Left colon (tissue), 2 donors: ENCODE results near the gene SBSN. TPM values are rescaled to one million over a fixed set of nuclear protein-coding genes. Genes with fewer than 3 reads are reported as not detected.

Experiments
- ATAC-seq: fragments of 200-7000 bp; cut with Tn5 transposase; one replicate; pipeline ENCODE4 v1.9.1; 2020; ENCODE audit warnings: mild to moderate bottlenecking, moderate library complexity
- DNase-seq, 2 donors: peaks; one replicate each; pipeline ENCODE4 v3.0.0-alpha.2; 2020
- intact Hi-C, 2 donors: fragments of 100-400 bp; cut with DNase I in 1 of 2; cut with micrococcal nuclease in 1 of 2; formaldehyde crosslinking; loops; one replicate each; pipeline versions ENCODE4 v1.11.2 to v1.14.0; 2022; cut with DNase I, micrococcal nuclease
- total RNA-seq, 2 donors: library from RNA; stranded (reverse); fragmentation: NEBNext Ultra II Directional; extraction: Animal tissue kit (Norgen Biotek cat#: 25700); gene quantifications; one replicate each; pipeline ENCODE4 v1.2.1, GENCODE V29; 2021
- donor health status: DM: no; HTN: no; CAD: no.
- donor health status: DM: yes; HTN: yes; CAD: no.

SBSN gene
- total RNA-seq, 2 donors from 2014 or later = not detected

DNA sequence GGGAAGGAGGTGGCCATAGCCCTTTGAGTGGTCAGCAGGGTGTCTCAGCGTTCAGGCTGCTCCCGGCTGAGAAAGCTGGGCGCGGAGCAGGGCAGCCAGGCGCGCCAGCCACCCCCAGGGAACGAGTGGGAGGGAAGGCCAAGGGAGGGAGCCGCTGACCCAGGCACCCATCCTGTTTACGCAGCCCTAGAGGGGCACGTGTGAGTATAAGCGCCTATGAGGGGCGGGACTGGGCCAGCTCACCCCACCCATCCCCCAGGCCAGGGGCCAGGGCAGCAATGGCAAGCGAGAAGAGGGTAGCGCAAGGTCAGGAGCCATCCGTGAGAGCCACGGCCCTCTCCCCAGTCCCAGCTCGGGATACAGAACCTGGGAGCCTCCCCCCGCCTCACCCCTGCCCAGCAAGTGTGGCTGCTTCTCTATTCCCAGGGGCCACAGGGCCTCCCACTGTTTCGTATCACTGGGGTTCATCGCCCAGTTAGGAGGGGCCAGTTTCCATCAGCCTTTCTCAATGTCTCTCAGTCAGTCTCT is 13.8 kb downstream of the SBSN start:
- intact Hi-C loops = no loop called here
- ATAC-seq = no peak
- no peak for DNase-seq

DNA sequence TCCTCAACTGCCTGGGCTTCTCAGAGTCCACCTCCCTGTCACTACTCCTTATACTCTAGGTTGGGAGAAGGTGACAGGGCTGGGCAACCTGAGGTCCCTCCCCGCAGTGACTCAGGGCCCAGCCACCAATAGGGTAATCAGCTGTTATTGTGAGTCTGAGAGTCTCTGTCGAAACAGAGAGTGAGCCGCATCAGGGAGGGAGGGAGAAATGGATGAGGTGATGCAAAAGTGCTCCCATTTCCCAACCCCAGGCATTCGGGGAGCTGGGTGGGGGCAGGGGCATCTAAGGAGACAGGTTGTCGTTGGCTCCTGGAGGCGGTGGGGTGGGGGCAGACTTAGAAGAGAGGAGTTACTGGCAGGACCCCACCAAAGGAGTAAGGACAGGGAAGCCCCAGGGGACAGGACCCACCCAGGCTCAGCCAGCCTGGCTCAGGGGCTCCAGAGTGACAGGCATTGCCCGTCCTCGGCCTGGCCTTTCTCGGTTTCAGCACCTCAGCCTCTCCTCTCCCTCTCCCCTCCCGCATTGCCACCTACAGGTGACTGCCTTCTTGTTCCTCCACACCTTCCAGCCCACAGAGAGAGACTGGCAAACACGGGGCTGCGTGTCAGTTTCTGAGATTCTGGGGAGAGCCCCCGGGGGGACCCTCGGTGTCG is 14.4 kb downstream of the SBSN start, which contains the start of gene DMKN:
TSS of gene DMKN (minus strand) at position 22 of the 654 bp plus-strand sequence. CDS start 174 bp downstream, outside the sequence.
- ATAC-seq (no peak), DNase-seq (no peak)
- intact Hi-C loops = no loop called here

DNA sequence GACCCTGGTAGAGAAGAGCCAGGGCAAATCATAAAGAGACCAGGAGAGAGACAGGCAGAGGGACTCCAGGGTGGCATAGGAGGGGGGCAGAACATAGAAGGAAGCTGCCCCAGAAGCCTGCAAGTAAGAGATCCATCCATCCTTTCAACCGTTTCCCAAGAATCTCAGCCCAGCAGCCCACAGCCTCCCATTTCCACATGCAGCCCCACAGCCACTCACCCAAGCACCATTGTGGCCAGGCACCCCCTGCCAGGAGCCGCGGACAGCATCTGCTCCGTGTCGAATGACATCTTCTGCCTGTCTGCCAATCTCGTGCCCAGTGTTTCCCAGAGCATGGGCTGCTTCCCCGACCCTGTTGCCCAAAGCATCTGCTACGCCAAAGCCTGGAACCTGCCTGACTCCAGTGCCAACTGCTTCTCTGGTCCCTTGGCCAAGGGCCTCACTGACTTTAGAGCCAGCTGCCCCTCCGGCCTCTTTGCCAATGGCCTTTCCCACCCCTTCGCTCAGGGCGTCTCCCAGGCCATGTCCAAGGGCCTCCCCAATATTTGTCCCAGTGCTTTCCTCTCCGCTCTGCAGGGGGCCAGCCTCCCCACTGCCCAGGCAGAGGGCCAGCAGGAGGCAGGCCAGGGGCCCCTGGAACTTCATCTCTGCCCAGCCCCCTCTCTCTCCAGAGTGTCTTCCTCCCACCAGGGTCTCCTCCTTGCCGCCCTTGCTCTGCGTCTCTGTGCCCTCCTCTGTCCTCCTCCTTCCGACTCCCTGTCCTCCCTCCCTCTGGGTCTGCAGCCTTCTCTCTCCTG is 15.1 kb downstream of the SBSN start:
- intact Hi-C loops = no loop called here
- ATAC-seq (no peak), DNase-seq (no peak)

DNA sequence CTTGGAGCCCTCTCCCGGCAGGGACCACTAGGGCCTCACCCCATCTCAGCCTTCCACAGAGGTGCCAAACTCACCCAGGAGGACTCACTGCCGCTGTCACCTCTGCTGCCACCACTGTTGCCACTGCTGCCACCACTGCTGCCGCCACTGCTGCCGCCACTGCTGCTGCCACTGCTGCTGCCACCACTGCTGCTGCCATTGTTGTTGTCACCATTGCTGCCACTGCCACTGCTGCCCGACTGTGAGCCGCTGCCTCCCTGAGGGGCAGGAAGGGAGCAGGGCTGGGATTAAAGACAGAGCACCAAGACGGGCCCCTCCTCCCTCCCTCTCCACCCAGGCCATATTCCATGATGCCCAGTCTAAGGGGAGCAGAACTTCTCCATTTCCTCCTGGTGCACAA is 16.8 kb downstream of the SBSN start:
- no peak for ATAC-seq
- intact Hi-C loops = no loop called here
- no peak for DNase-seq

GRCh38 chr19:35510626-35510964 is 17.5 kb downstream of the SBSN start:
- ATAC-seq (no peak), DNase-seq (no peak)
- intact Hi-C loops = no loop called here

GRCh38 chr19:35509861-35510625 is 18.1 kb downstream of the SBSN start:
- intact Hi-C loops = no loop called here
- ATAC-seq (peak; percentile 84), DNase-seq (peak; percentile 71 to 86)

- ATAC-seq = peak; percentile 89
- intact Hi-C loops = no loop called here
- DNase-seq = peak; percentile 63 to 64
Observed at GRCh38 chr19:35509018-35509652, 19.0 kb downstream of the SBSN start.

- intact Hi-C loops = no loop called here
- no peak for ATAC-seq
- no peak for DNase-seq
Observed at GRCh38 chr19:35508129-35508528, 20.0 kb downstream of the SBSN start.

- DNase-seq (no peak), ATAC-seq (no peak)
- intact Hi-C loops = no loop called here
Observed at GRCh38 chr19:35507561-35507960, 20.6 kb downstream of the SBSN start.

DNA sequence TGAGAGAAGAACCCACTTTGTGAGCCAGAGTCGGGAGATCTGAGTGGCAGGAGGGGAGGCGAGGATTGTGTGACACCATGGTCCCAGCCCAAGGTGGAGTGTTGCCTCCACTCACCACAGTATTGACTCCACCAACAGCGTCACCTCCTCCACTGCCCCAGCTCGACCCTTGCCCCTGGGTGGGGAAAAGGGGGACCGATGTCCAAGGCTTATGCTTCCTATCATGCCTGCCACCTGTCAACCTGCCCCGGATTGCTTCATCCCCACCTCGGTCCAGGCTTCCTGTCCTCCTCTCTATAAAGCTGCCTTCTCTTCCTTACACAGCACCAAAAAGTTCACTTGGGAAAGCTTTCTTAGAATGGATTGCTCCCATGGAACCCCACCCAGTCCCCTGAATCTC is 22.1 kb downstream of the SBSN start:
- DNase-seq = no peak
- intact Hi-C loops = no loop called here

DNA sequence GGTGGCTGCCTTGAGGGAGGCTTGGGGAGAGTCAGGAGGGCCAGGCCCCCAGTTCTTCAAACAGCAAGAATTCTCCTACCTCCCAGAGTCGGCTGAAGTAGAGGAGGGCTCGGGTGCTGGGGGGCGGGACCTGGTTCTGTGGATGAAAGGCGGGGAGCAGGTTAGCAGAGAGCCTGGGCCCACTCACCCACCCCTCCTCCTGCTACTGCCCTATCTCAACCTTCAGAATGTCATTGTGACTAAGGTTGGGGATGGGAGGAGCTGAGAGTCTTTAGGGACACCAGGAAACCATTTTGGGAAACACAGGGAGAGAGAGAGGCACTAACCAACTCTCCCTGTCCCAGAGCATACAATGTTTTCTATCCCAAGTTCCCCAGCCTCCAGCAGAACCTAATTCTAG is 25.4 kb downstream of the SBSN start:
- intact Hi-C loops = no loop called here

More for the DNA sequence above, 22.1 kb downstream of the SBSN start:
- no peak for ATAC-seq

GRCh38 chr19:35501684-35502083 is 26.4 kb downstream of the SBSN start:
- intact Hi-C loops = no loop called here
- ATAC-seq (no peak), DNase-seq (peak in 1 of 2 donors; percentile 18)

More for the DNA sequence above, 25.4 kb downstream of the SBSN start:
- DNase-seq (no peak), ATAC-seq (no peak)

DNA sequence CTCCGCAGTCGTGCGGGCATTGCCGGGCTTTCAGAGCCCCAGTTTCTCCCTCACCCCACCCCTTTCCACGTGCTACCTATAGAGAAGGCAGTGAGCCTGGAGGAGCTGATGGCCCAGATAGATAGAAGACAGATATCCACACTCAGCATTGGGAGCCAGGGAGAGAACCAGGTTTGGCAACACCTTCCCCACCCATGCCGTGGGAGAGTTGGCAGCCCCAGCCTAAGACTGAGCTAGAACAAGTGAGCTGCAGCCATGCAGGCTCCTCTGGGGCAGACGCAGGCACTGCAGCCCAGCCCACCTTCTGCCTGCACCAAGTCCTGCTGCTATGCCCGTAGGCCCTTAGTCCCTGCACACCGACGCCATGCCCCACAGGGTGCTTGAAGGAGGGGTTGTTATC is 27.5 kb downstream of the SBSN start:
- DNase-seq = no peak
- ATAC-seq = no peak
- intact Hi-C loops = no loop called here

DNA sequence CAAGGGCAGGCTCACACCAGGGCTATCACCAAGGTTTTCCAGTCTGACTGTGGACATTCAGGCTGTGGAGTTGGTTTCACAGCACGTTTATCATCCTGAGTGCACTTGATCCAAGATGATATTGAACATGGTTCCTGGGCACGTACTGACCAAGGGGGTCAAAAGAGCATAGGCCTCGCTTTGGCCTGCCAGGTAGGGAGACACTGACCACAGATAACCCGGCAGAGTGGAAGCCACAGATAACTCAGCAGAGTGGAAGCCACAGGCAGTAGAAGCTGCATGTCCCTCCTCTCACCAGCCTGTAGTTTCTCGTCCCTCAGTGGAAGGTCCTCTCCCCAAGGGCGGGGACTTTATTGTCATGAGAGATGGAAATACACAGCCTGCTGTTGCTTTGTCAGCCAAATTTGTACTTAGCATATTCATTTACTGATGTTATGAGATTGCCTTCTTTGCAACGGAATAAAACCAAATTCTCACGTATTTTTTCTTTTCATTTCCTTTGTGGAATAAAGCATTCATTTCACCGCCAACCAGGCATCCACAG is 29.1 kb downstream of the SBSN start:
- intact Hi-C loops = loop anchor here in 1 of 2 donors (10.0 kb wide), 1 partner anchor 144 kb away; the partner anchor contains the start of gene FFAR3
- ATAC-seq = no peak
- no peak for DNase-seq

GRCh38 chr19:35498220-35498619 is 29.9 kb downstream of the SBSN start:
- no peak for DNase-seq
- ATAC-seq = no peak
- intact Hi-C loops = loop anchor here in 1 of 2 donors (10.0 kb wide), 1 partner anchor 143 kb away; the partner anchor contains the start of gene FFAR3

- DNase-seq (no peak), ATAC-seq (no peak)
- intact Hi-C loops = loop anchor here in 1 of 2 donors (10.0 kb wide), 1 partner anchor 143 kb away; the partner anchor contains the start of gene FFAR3
Observed at GRCh38 chr19:35497406-35497805, 30.7 kb downstream of the SBSN start.

- DNase-seq = peak; percentile 35 to 64
- ATAC-seq = peak; percentile 98
- intact Hi-C loops = loop anchor here in 1 of 2 donors (10.0 kb wide), 1 partner anchor 141 kb away; the partner anchor contains the start of gene FFAR3
Observed at GRCh38 chr19:35495107-35496064, 32.7 kb downstream of the SBSN start.
